Keratinocyte (primary cell): ENCODE results near the gene KAT6B. TPM values are rescaled to one million over a fixed set of nuclear protein-coding genes. Genes with fewer than 3 reads are reported as not detected.

Experiments used
- DNase-seq: peaks from one replicate; pipeline ENCODE4 v3.0.0-alpha.2; 2011; ENCODE audit warnings: low read depth, missing footprints, low spot score
- FAIRE-seq: peaks from 2 replicates; lab custom pipeline; 2011; peaks lifted over from hg19 to GRCh38; lab: Jason Lieb, UNC
- H2AFZ ChIP-seq: 2 replicates; pipeline ENCODE4 v1.6.0; 2012; ENCODE audit warnings: low read length, control low read depth, inconsistent platforms; ENCODE audit not compliant: control insufficient read depth
- H3K27ac ChIP-seq: 2 replicates; pipeline ENCODE4 v1.5.1; 2011; ENCODE audit warnings: low read length; ENCODE audit not compliant: control insufficient read depth, insufficient read depth
- H3K27me3 ChIP-seq: 3 replicates; pipeline ENCODE4 v1.6.0; 2011; ENCODE audit warnings: low read length; ENCODE audit not compliant: control insufficient read depth, insufficient read depth; ENCODE audit errors: extremely low read depth
- H3K36me3 ChIP-seq, 2 experiments: 2 replicates in 1 of 2; 3 replicates in 1 of 2; pipeline ENCODE4 v1.5.1; 2011; ENCODE audit warnings: low read length in 2 of 2, mild to moderate bottlenecking in 1 of 2; ENCODE audit not compliant: control insufficient read depth in 2 of 2, insufficient read depth in 2 of 2; ENCODE audit errors: extremely low read depth in 1 of 2
- H3K4me1 ChIP-seq: 3 replicates; pipeline ENCODE4 v1.5.1; 2011; ENCODE audit warnings: low read length; ENCODE audit not compliant: control insufficient read depth, insufficient read depth; ENCODE audit errors: extremely low read depth
- H3K4me2 ChIP-seq: 3 replicates; pipeline ENCODE4 v1.6.0; 2011; ENCODE audit warnings: low read depth, low read length; ENCODE audit not compliant: control insufficient read depth, insufficient read depth; ENCODE audit errors: extremely low read depth
- H3K4me3 ChIP-seq, 3 experiments: fragments of 200-600 bp in 1 of 3; sonication (generic) in 1 of 3; 2 replicates in 2 of 3; 3 replicates in 1 of 3; pipeline ENCODE4 v1.5.1; 2011 to 2016; ENCODE audit warnings: low read length in 3 of 3, mild to moderate bottlenecking in 3 of 3, control low read depth in 2 of 3, inconsistent platforms in 1 of 3, low read depth in 1 of 3, mixed read lengths in 1 of 3, mixed run types in 1 of 3, moderate library complexity in 1 of 3; ENCODE audit not compliant: control insufficient read depth in 2 of 3, insufficient read depth in 2 of 3; ENCODE audit errors: extremely low read depth in 1 of 3
- H3K79me2 ChIP-seq: 2 replicates; pipeline ENCODE4 v1.6.0; 2012; ENCODE audit warnings: low read length; ENCODE audit not compliant: control insufficient read depth, insufficient read depth
- H3K9ac ChIP-seq: 3 replicates; pipeline ENCODE4 v1.6.0; 2011; ENCODE audit warnings: low read length; ENCODE audit not compliant: control insufficient read depth, insufficient read depth; ENCODE audit errors: extremely low read depth
- H3K9me1 ChIP-seq: 3 replicates; pipeline ENCODE4 v1.6.0; 2011; ENCODE audit warnings: low read length; ENCODE audit not compliant: control insufficient read depth, insufficient read depth; ENCODE audit errors: extremely low read depth
- H3K9me3 ChIP-seq: 2 replicates; pipeline ENCODE4 v1.5.1; 2012; ENCODE audit warnings: low read depth, low read length; ENCODE audit not compliant: control insufficient read depth
- H4K20me1 ChIP-seq: 3 replicates; pipeline ENCODE4 v1.6.0; 2011; ENCODE audit warnings: low read length; ENCODE audit not compliant: control insufficient read depth, insufficient read depth; ENCODE audit errors: extremely low read depth
- CTCF ChIP-seq, 3 experiments: IDR thresholded peaks in 1 of 3; conservative IDR thresholded peaks in 1 of 3; optimal IDR thresholded peaks in 1 of 3; 2 replicates in 2 of 3; 3 replicates in 1 of 3; pipeline versions ENCODE3 to v1.5.1; 2011; ENCODE audit warnings: low read length in 3 of 3, mild to moderate bottlenecking in 3 of 3, moderate library complexity in 2 of 3, control low read depth in 1 of 3, inconsistent platforms in 1 of 3; ENCODE audit not compliant: insufficient read depth in 2 of 3; ENCODE audit errors: extremely low read depth in 1 of 3
- EZH2 ChIP-seq: IDR thresholded peaks from one replicate; pipeline ENCODE4 v1.6.1; 2012; ENCODE audit warnings: inconsistent platforms, mild to moderate bottlenecking, low read length, moderate library complexity
- dilution Hi-C: fragments of 300-500 bp; cut with MboI; formaldehyde crosslinking; loops from one replicate; pipeline ENCODE4 v1.7.0; 2020; ENCODE audit warnings: low sequenced_read_pairs; ENCODE audit not compliant: extremely low pct_ligation_motif_present
- polyA plus RNA-seq, 5 experiments: library from polyadenylated mRNA; depleted of rRNA in 3 of 5; stranded (reverse) in 3 of 5; stranded (forward) in 1 of 5; unstranded in 1 of 5; fragments of >200 nt; gene quantifications; 1 replicate in 1 of 5; 2 replicates in 3 of 5; 3 replicates in 1 of 5; pipeline versions ENCODE4 v1.2.1 to v1.2.3, GENCODE V29; 2011 to 2012; ENCODE audit warnings: missing spikeins in 2 of 5, low read depth in 1 of 5, low replicate concordance in 1 of 5

Gene KAT6B
- polyA plus RNA-seq, 1 donor (not counting 4 experiments of a cell fraction or from before 2014, with no cell fraction given): 2.9 TPM

- TF ChIP-seq EZH2: no peak
- TF ChIP-seq CTCF (optimal IDR thresholded peaks at IDR 0.05 in 1 of 3, IDR thresholded peaks at IDR 0.05 in 1 of 3, conservative IDR thresholded peaks at IDR 0.05 in 1 of 3; ENCODE audit: extremely low read depth in 1 of 3, insufficient read depth in 2 of 3, low read length in 3 of 3): no peak
- Histone ChIP-seq H3K27ac (no peak overlapping the region), H3K4me1 (no peaks in the 10 kb centered on the region), H3K9me1 (no peaks in the 10 kb centered on the region), H2AFZ (no peak overlapping the region), H3K4me3 (no peak overlapping the region), H3K9ac (no peak overlapping the region), H3K9me3 (no peaks in the 10 kb centered on the region), H4K20me1 (no peaks in the 10 kb centered on the region), H3K27me3 (no peaks in the 10 kb centered on the region), H3K36me3 (peaks cover 6 to 16% of the 10 kb centered on the region in 2 experiments), H3K4me2 (no peak overlapping the region), H3K79me2 (no peaks in the 10 kb centered on the region)
- no peak for DNase-seq
- no peak for FAIRE-seq
- dilution Hi-C loops: no loop called here
Measured at GRCh38 chr10:75029420-75029819, 203.0 kb downstream of the KAT6B start.

GRCh38 chr10:75029857-75030256 lies 203.5 kb downstream of the KAT6B start:
- Histone ChIP-seq H3K4me2 (no peak overlapping the region), H3K9me1 (no peaks in the 10 kb centered on the region), H3K79me2 (no peaks in the 10 kb centered on the region), H3K27me3 (no peaks in the 10 kb centered on the region), H3K27ac (no peak overlapping the region), H2AFZ (no peak overlapping the region), H3K4me1 (no peaks in the 10 kb centered on the region), H3K9ac (no peak overlapping the region), H3K4me3 (no peak overlapping the region), H3K36me3 (peaks cover 5 to 15% of the 10 kb centered on the region in 2 experiments), H3K9me3 (no peaks in the 10 kb centered on the region), H4K20me1 (no peaks in the 10 kb centered on the region)
- dilution Hi-C loops: no loop called here
- no peak for TF ChIP-seq EZH2
- TF ChIP-seq CTCF (optimal IDR thresholded peaks at IDR 0.05 in 1 of 3, IDR thresholded peaks at IDR 0.05 in 1 of 3, conservative IDR thresholded peaks at IDR 0.05 in 1 of 3; ENCODE audit: extremely low read depth in 1 of 3, insufficient read depth in 2 of 3, low read length in 3 of 3): no peak
- no peak for DNase-seq
- no peak for FAIRE-seq
